ENCODE data around the gene OSBPL3.

- TF ChIP-seq CTCF (IDR thresholded peaks at IDR 0.05) (peak in 1 of 4 experiments; percentile 21), POLR2A (IDR thresholded peaks at IDR 0.05) (no peak), POLR2AphosphoS5 (IDR thresholded peaks at IDR 0.05) (no peak), EP300 (IDR thresholded peaks at IDR 0.05) (no peak)
These were observed 158.8 kb downstream of the OSBPL3 start for GRCh38 chr7:24821045-24821753.

All from sigmoid colon (tissue), 4 donors.